Stimulated activated CD4-positive, alpha-beta T cell treated with anti-CD3 and anti-CD28 coated beads, Interleukin-1b, Interleukin-23, amount 100 ng/mL, for 4 hours (primary cell): ENCODE results near the gene OCA2.
"Not testable (repeated sequence)": the region's sequence is repeated elsewhere in the genome, so short reads cannot be mapped to it uniquely, and the experiment has no call there.

Source experiments
- DNase-seq, 2 donors: peaks; one replicate each; pipeline ENCODE4 v3.0.0-alpha.2; 2020; ENCODE audit warnings: low read depth in 2 of 2

The OCA2 gene

GRCh38 chr15:28002136-28002861 lies 96.8 kb downstream of the OCA2 start:
- no peak for DNase-seq

- DNase-seq = no peak
These were observed 97.5 kb downstream of the OCA2 start for GRCh38 chr15:28001641-28002040.

- no peak for DNase-seq
These were observed 104.9 kb downstream of the OCA2 start for GRCh38 chr15:27993996-27994780.

GRCh38 chr15:27993544-27993943 lies 105.6 kb downstream of the OCA2 start:
- DNase-seq = no peak

- no peak for DNase-seq
These were observed 108.3 kb downstream of the OCA2 start for GRCh38 chr15:27990521-27991515.

GRCh38 chr15:27989838-27990237 lies 109.3 kb downstream of the OCA2 start:
- DNase-seq = no peak

- DNase-seq = no peak
These were observed 109.7 kb downstream of the OCA2 start for GRCh38 chr15:27989427-27989826.

GRCh38 chr15:27985099-27985498 lies 114.0 kb downstream of the OCA2 start:
- DNase-seq = no peak

- no peak for DNase-seq
These were observed 115.6 kb downstream of the OCA2 start for GRCh38 chr15:27983496-27983895.

GRCh38 chr15:27977696-27978095 lies 121.4 kb downstream of the OCA2 start:
- DNase-seq = no peak

GRCh38 chr15:27973886-27974285 lies 125.2 kb downstream of the OCA2 start:
- no peak for DNase-seq

- no peak for DNase-seq
These were observed 128.3 kb downstream of the OCA2 start for GRCh38 chr15:27970661-27971392.

GRCh38 chr15:27967541-27967940 lies 131.6 kb downstream of the OCA2 start:
- DNase-seq = no peak

- DNase-seq = no peak
These were observed 133.6 kb downstream of the OCA2 start for GRCh38 chr15:27965546-27965945.

GRCh38 chr15:27961801-27962200 lies 137.3 kb downstream of the OCA2 start:
- no peak for DNase-seq

GRCh38 chr15:27958911-27959578 lies 140.1 kb downstream of the OCA2 start:
- no peak for DNase-seq

GRCh38 chr15:27956285-27956684 lies 142.8 kb downstream of the OCA2 start:
- no peak for DNase-seq

GRCh38 chr15:27955087-27955486 lies 144.0 kb downstream of the OCA2 start:
- DNase-seq = no peak

GRCh38 chr15:27952593-27952992 lies 146.5 kb downstream of the OCA2 start:
- not testable (repeated sequence) for DNase-seq

- no peak for DNase-seq
These were observed 147.8 kb downstream of the OCA2 start for GRCh38 chr15:27951191-27951890.
